Skin epidermis (tissue), 12 donors: Measurements from ENCODE around the gene UHRF1.

Experiments
- H3K27ac ChIP-seq, 21 experiments: fragments of 200-600 bp; sonication (generic) in 11 of 21; one replicate each; pipeline ENCODE4 v1.5.0; 2020; ENCODE audit warnings: mild to moderate bottlenecking in 3 of 21, inconsistent platforms in 2 of 21, moderate library complexity in 2 of 21
- H3K4me3 ChIP-seq, 7 experiments: fragments of 200-600 bp; sonication (generic) in 2 of 7; one replicate each; pipeline ENCODE4 v1.5.0; 2020; ENCODE audit warnings: inconsistent platforms in 2 of 7, mild to moderate bottlenecking in 2 of 7, moderate library complexity in 1 of 7

The UHRF1 gene

DNA sequence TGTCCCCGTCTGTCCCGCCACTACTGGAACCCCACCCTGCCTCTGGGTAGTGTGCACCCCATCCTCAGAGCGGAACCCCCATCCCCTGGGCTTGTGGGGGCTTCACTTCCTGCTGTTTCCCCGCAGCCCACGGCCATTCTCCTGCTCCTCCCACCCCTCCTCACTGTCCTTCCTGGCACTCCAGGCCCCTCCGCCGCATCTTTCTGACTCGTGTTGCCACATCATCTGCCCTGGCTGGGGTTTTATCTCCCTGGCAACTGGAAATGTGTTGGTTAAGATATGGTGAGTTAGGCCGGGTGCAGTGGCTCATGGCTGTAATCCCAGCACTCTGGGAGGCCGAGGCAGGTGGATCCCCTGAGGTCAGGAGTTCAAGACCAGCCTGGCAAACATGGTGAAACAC lies 96.9 kb downstream of the UHRF1 start:
- H3K4me3 ChIP-seq = no peak overlapping the region
- H3K27ac ChIP-seq = no peak overlapping the region

DNA sequence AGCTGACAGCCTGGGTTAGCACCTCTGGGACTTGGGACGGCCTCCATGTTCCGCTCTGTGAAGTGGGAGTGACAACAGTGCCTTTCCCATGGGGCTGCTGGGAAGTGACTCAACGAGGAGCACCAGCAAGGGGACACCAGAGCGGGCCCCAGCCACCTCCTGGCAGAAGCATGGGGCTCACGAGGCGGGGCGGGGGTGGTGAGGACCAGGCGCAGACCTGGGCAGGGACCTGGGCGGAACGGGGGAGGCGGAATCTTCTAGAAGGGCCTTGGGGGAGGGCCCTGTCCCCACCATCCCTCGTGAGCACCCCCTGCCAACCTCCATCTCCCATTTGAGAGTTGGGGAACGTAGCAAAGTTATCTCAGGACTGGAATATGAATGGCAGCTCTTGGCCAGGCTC lies 97.5 kb downstream of the UHRF1 start:
- no peak overlapping the region for H3K4me3 ChIP-seq
- no peak overlapping the region for H3K27ac ChIP-seq
